Endothelial cell of umbilical vein (primary cell): ENCODE data around the gene CKLF. TPM values are rescaled to one million over a fixed set of nuclear protein-coding genes. Genes with fewer than 3 reads are reported as not detected.

Experiments
- BruUV-seq: library from RNA; stranded (reverse); fragments of 400-500 nt; replicated peaks from 2 replicates; lab custom pipeline; 2021; lab: Mats Ljungman, UMichigan
- CTCF ChIA-PET: fragments of 300-600, 350-600 bp; sonication (Branson Sonifier 250); formaldehyde crosslinking; loops from one replicate; lab custom pipeline; 2021; ENCODE audit warnings: antibody characterized with exemption, inconsistent platforms; lab: Charles Lee
- POLR2A ChIA-PET: fragments of 300-600, 350-600 bp; sonication (Branson Sonifier 250); formaldehyde crosslinking; loops from one replicate; lab custom pipeline; 2021; ENCODE audit warnings: antibody characterized with exemption, inconsistent platforms; lab: Charles Lee
- DNase-seq: peaks from one replicate; pipeline ENCODE4 v3.0.0-alpha.2; 2011; ENCODE audit warnings: low read depth, low spot score
- FAIRE-seq: peaks from 2 replicates; lab custom pipeline; 2011; peaks lifted over from hg19 to GRCh38; lab: Jason Lieb, UNC
- H2AFZ ChIP-seq: 2 replicates; pipeline ENCODE4 v1.6.0; 2012; ENCODE audit warnings: low read depth, low read length, control low read depth, inconsistent platforms
- H3K27ac ChIP-seq: 2 replicates; pipeline ENCODE4 v1.5.1; 2011; ENCODE audit warnings: low read depth, mild to moderate bottlenecking, control low read depth, low read length, moderate library complexity; ENCODE audit not compliant: insufficient read depth
- H3K27me3 ChIP-seq, 2 experiments: 2 replicates each; pipeline versions ENCODE4 v1.6.0 to v1.6.1; 2011; ENCODE audit warnings: low read length in 2 of 2, mixed read lengths in 1 of 2; ENCODE audit not compliant: control insufficient read depth in 2 of 2, insufficient read depth in 2 of 2
- H3K36me3 ChIP-seq, 2 experiments: 2 replicates in 1 of 2; 3 replicates in 1 of 2; pipeline ENCODE4 v1.5.1; 2011; ENCODE audit warnings: low read length in 2 of 2, mild to moderate bottlenecking in 1 of 2, moderate library complexity in 1 of 2; ENCODE audit not compliant: control insufficient read depth in 2 of 2, insufficient read depth in 2 of 2; ENCODE audit errors: extremely low read depth in 1 of 2
- H3K4me1 ChIP-seq: 3 replicates; pipeline ENCODE4 v1.5.1; 2011; ENCODE audit warnings: mild to moderate bottlenecking, low read length; ENCODE audit not compliant: control insufficient read depth, insufficient read depth; ENCODE audit errors: extremely low read depth
- H3K4me2 ChIP-seq: 2 replicates; pipeline ENCODE4 v1.6.1; 2011; ENCODE audit warnings: low read length, control low read depth, mixed read lengths; ENCODE audit not compliant: insufficient read depth
- H3K4me3 ChIP-seq, 3 experiments: fragments of 200-600 bp in 1 of 3; sonication (generic), shearing (Covaris generic) in 1 of 3; replicated peaks in 1 of 3; 2 replicates each; pipeline ENCODE4 v1.5.1; 2011 to 2016; ENCODE audit warnings: control low read depth in 3 of 3, low read length in 3 of 3, mild to moderate bottlenecking in 2 of 3, inconsistent platforms in 1 of 3, low read depth in 1 of 3, moderate library complexity in 1 of 3; ENCODE audit not compliant: insufficient read depth in 1 of 3
- H3K79me2 ChIP-seq: 2 replicates; pipeline ENCODE4 v1.6.0; 2012; ENCODE audit warnings: low read length, inconsistent platforms; ENCODE audit not compliant: control insufficient read depth, insufficient read depth
- H3K9ac ChIP-seq: replicated peaks from 2 replicates; pipeline ENCODE3; 2011; ENCODE audit warnings: low read length, control low read depth; ENCODE audit not compliant: insufficient read depth; ENCODE audit errors: extremely low read depth
- H3K9me1 ChIP-seq: replicated peaks from 3 replicates; pipeline ENCODE4 v1.6.0; 2011; ENCODE audit warnings: mild to moderate bottlenecking, low read length; ENCODE audit not compliant: control insufficient read depth, insufficient read depth; ENCODE audit errors: extremely low read depth
- H3K9me3 ChIP-seq: replicated peaks from 2 replicates; pipeline ENCODE4 v1.5.1; 2012; ENCODE audit warnings: low read length, inconsistent platforms; ENCODE audit not compliant: control insufficient read depth, insufficient read depth
- H4K20me1 ChIP-seq: replicated peaks from 2 replicates; pipeline ENCODE3; 2011; ENCODE audit warnings: mild to moderate bottlenecking, low read length; ENCODE audit not compliant: control insufficient read depth, insufficient read depth; ENCODE audit errors: extremely low read depth
- CTCF ChIP-seq, 2 donors: IDR thresholded peaks; 1 replicate in 1 of 2; 2 replicates in 1 of 2; pipeline ENCODE4 v1.5.1; 2011; ENCODE audit warnings: low read length in 2 of 2, mild to moderate bottlenecking in 2 of 2, moderate library complexity in 2 of 2, control low read depth in 1 of 2, inconsistent platforms in 1 of 2, low read depth in 1 of 2; ENCODE audit not compliant: insufficient read depth in 1 of 2; ENCODE audit errors: extremely low read depth in 1 of 2
- EZH2 ChIP-seq: IDR thresholded peaks from 2 replicates; pipeline ENCODE4 v1.6.1; 2012; ENCODE audit warnings: borderline replicate concordance, low read depth, mild to moderate bottlenecking, moderate library complexity, low read length, inconsistent platforms; ENCODE audit not compliant: severe bottlenecking
- FOS ChIP-seq: IDR thresholded peaks from 2 replicates; pipeline ENCODE4 v1.6.1; 2011; ENCODE audit warnings: mild to moderate bottlenecking, low read length, moderate library complexity, borderline replicate concordance; ENCODE audit not compliant: insufficient read depth
- GATA2 ChIP-seq: IDR thresholded peaks from 2 replicates; pipeline ENCODE4 v1.7.0; 2011; ENCODE audit warnings: low read depth, mild to moderate bottlenecking, moderate library complexity, mixed read lengths, low read length; ENCODE audit not compliant: insufficient read length, insufficient read depth
- JUN ChIP-seq: IDR thresholded peaks from 2 replicates; pipeline ENCODE4 v1.6.1; 2011; ENCODE audit warnings: borderline replicate concordance, low read depth; ENCODE audit not compliant: insufficient read length, insufficient read depth
- MAX ChIP-seq: IDR thresholded peaks from 2 replicates; pipeline ENCODE4 v1.6.1; 2011; ENCODE audit not compliant: insufficient read depth, insufficient read length
- MYC ChIP-seq: IDR thresholded peaks from one replicate; pipeline ENCODE4 v1.6.1; 2011; ENCODE audit warnings: mild to moderate bottlenecking, low read depth, low read length
- POLR2A ChIP-seq: IDR thresholded peaks from 2 replicates; pipeline ENCODE4 v1.6.1; 2012; ENCODE audit warnings: low read depth, mild to moderate bottlenecking, control low read depth, low read length
- POLR2AphosphoS5 ChIP-seq: IDR thresholded peaks from 2 replicates; pipeline ENCODE4 v1.6.1; 2012; ENCODE audit warnings: low read depth, mild to moderate bottlenecking, control low read depth, low read length, moderate library complexity; ENCODE audit not compliant: insufficient read depth
- dilution Hi-C: fragments of 300-500 bp; cut with MboI; formaldehyde crosslinking; loops from one replicate; pipeline ENCODE4 v1.15.0; 2019; ENCODE audit warnings: low sequenced_read_pairs; ENCODE audit not compliant: extremely low pct_ligation_motif_present
- intact Hi-C: fragments of 100-400 bp; cut with micrococcal nuclease; formaldehyde crosslinking; loops from one replicate; pipeline ENCODE4 v1.10.0; 2022
- polyA plus RNA-seq, 4 experiments: library from polyadenylated mRNA; depleted of rRNA in 3 of 4; stranded (reverse) in 3 of 4; unstranded in 1 of 4; fragments of >200 nt; gene quantifications; 2 replicates each; pipeline versions ENCODE4 v1.2.1 to v1.2.3, GENCODE V29; 2011 to 2012; ENCODE audit warnings: missing spikeins in 1 of 4
- total RNA-seq: library from RNA; stranded (reverse); gene quantifications from 2 replicates; pipeline ENCODE4 v1.2.3, GENCODE V29; 2021

Gene CKLF
- total and polyA plus RNA-seq, 2 donors (not counting 3 experiments of a cell fraction or from before 2014, with no cell fraction given) = 80.0 to 209 TPM

- DNase-seq (no peak), FAIRE-seq (no peak)
- no peak overlapping the region for H3K4me2 ChIP-seq
- no peaks in the 10 kb centered on the region for H3K9me3 ChIP-seq
- BruUV-seq = no TSS peak
- ChIA-PET POLR2A (no interaction called here), CTCF (interaction anchor here (1.0 to 1.1 kb wide), 2 partner anchors 13 to 106 kb away, joined by 3 read pairs; no protein-coding TSS in a partner anchor)
- intact Hi-C loops = no loop called here
- H3K4me1 ChIP-seq = peaks cover 3% of the 10 kb centered on the region
- no peaks in the 10 kb centered on the region for H3K79me2 ChIP-seq
- no peak overlapping the region for H2AFZ ChIP-seq
- H3K27me3 ChIP-seq = no peaks in the 10 kb centered on the region
- dilution Hi-C loops = no loop called here
- no peak overlapping the region for H3K27ac ChIP-seq
- H3K36me3 ChIP-seq = no peaks in the 10 kb centered on the region
- TF ChIP-seq POLR2AphosphoS5 = no peak
- no peak for TF ChIP-seq FOS
- TF ChIP-seq MAX = no peak
- TF ChIP-seq GATA2 = no peak
- no peak for TF ChIP-seq EZH2
- TF ChIP-seq CTCF (IDR thresholded peaks at IDR 0.05; ENCODE audit: extremely low read depth in 1 of 2, insufficient read depth in 1 of 2, low read depth in 1 of 2, low read length in 2 of 2) = no peak
- TF ChIP-seq MYC = no peak
- no peak for TF ChIP-seq JUN
- no peak for TF ChIP-seq POLR2A
- no peak overlapping the region for H3K9ac ChIP-seq
- no peaks in the 10 kb centered on the region for H4K20me1 ChIP-seq
- H3K4me3 ChIP-seq = no peak overlapping the region
- H3K9me1 ChIP-seq = no peaks in the 10 kb centered on the region
Measured at GRCh38 chr16:66503030-66503429, 49.3 kb upstream of the CKLF start.
